DND-41 (cell line): ENCODE results near the gene FRMPD1.

Experiments
- EZH2 ChIP-seq: IDR thresholded peaks from 3 replicates; pipeline ENCODE4 v1.6.1; 2012; ENCODE audit warnings: borderline replicate concordance, low read depth, mild to moderate bottlenecking, moderate library complexity, low read length, inconsistent platforms; ENCODE audit not compliant: severe bottlenecking
- TF ChIP-seq, protein P1 (sequence below): IDR thresholded peaks from 2 replicates; pipeline ENCODE4 v1.5.1; 2012; ENCODE audit warnings: borderline replicate concordance, low read length, moderate library complexity, mild to moderate bottlenecking; ENCODE audit not compliant: poor library complexity, severe bottlenecking; ENCODE audit errors: extremely low read depth

DNA sequence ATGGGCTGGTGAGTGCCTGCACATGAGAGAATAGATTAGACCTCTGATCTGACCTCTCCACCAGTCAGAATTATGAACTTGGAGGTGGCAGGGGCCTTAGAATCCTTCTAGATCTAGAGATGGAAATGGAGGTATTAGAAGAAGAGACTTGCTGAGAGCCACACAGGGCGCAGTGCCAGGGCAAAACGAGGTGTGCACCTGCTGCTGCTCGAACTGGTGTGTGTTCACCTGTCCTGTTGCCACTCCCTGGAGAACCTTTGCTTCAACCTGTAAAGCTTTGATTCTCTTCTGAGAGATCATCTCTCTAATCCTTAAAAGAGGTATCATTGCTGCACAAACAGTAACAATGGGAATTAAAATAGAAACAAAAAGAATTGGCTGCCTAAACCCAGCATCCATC is 24.9 kb downstream of the FRMPD1 start:
- TF ChIP-seq, protein P1, sequence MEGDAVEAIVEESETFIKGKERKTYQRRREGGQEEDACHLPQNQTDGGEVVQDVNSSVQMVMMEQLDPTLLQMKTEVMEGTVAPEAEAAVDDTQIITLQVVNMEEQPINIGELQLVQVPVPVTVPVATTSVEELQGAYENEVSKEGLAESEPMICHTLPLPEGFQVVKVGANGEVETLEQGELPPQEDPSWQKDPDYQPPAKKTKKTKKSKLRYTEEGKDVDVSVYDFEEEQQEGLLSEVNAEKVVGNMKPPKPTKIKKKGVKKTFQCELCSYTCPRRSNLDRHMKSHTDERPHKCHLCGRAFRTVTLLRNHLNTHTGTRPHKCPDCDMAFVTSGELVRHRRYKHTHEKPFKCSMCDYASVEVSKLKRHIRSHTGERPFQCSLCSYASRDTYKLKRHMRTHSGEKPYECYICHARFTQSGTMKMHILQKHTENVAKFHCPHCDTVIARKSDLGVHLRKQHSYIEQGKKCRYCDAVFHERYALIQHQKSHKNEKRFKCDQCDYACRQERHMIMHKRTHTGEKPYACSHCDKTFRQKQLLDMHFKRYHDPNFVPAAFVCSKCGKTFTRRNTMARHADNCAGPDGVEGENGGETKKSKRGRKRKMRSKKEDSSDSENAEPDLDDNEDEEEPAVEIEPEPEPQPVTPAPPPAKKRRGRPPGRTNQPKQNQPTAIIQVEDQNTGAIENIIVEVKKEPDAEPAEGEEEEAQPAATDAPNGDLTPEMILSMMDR, result no peak
- TF ChIP-seq EZH2, result no peak
